Endothelial cell (in vitro differentiated cells): ENCODE results near the gene RAPH1. TPM values are rescaled to one million over a fixed set of nuclear protein-coding genes. Genes with fewer than 3 reads are reported as not detected.
"Not testable (repeated sequence)": the region's sequence is repeated elsewhere in the genome, so short reads cannot be mapped to it uniquely, and the experiment has no call there.

Source experiments
- DNase-seq: peaks from one replicate; pipeline ENCODE4 v3.0.0; 2021; ENCODE audit warnings: low spot score
- H3K27ac Mint-ChIP-seq: one replicate; pipeline ENCODE4 v1.8.0; 2021; ENCODE audit warnings: mixed read lengths, inconsistent platforms; ENCODE audit not compliant: unreplicated experiment
- H3K27me3 Mint-ChIP-seq: one replicate; pipeline ENCODE4 v1.8.0; 2021; ENCODE audit warnings: mild to moderate bottlenecking, moderate library complexity, mixed read lengths, inconsistent platforms; ENCODE audit not compliant: unreplicated experiment
- H3K36me3 Mint-ChIP-seq: one replicate; pipeline ENCODE4 v1.8.0; 2021; ENCODE audit warnings: mild to moderate bottlenecking, low read depth, mixed read lengths, inconsistent platforms; ENCODE audit not compliant: unreplicated experiment
- H3K4me1 Mint-ChIP-seq: one replicate; pipeline ENCODE4 v1.8.0; 2021; ENCODE audit warnings: mild to moderate bottlenecking, mixed read lengths, inconsistent platforms; ENCODE audit not compliant: unreplicated experiment
- H3K4me3 Mint-ChIP-seq: one replicate; pipeline ENCODE4 v1.8.0; 2021; ENCODE audit warnings: mild to moderate bottlenecking, mixed read lengths, inconsistent platforms; ENCODE audit not compliant: unreplicated experiment
- H3K9me3 Mint-ChIP-seq: one replicate; pipeline ENCODE4 v1.8.0; 2021; ENCODE audit warnings: mixed read lengths, inconsistent platforms; ENCODE audit not compliant: unreplicated experiment
- total RNA-seq: library from RNA; stranded (reverse); fragmentation: NEBNext Ultra II Directional; extraction: Animal tissue kit (Norgen Biotek cat#: 25700); gene quantifications from one replicate; pipeline ENCODE4 v1.2.1, GENCODE V29; 2021; ENCODE audit not compliant: unreplicated experiment
- TF ChIP-seq, protein P1 (sequence below): fragments of 200-600 bp; sonication (generic); IDR thresholded peaks from one replicate; pipeline ENCODE4 v1.5.0; 2021; ENCODE audit warnings: antibody characterized with exemption; ENCODE audit not compliant: unreplicated experiment

The RAPH1 gene
- total RNA-seq, 1 donor from 2014 or later, result 74.1 TPM

GRCh38 chr2:203379156-203379555, 155.9 kb downstream of the RAPH1 start:
- DNase-seq, result no peak
- Mint-ChIP-seq H3K4me1 (no peaks in the 10 kb centered on the region), H3K27ac (no peak overlapping the region), H3K27me3 (peaks cover 1% of the 10 kb centered on the region), H3K36me3 (peaks cover 4% of the 10 kb centered on the region), H3K9me3 (no peaks in the 10 kb centered on the region), H3K4me3 (no peak overlapping the region)
- TF ChIP-seq, protein P1, sequence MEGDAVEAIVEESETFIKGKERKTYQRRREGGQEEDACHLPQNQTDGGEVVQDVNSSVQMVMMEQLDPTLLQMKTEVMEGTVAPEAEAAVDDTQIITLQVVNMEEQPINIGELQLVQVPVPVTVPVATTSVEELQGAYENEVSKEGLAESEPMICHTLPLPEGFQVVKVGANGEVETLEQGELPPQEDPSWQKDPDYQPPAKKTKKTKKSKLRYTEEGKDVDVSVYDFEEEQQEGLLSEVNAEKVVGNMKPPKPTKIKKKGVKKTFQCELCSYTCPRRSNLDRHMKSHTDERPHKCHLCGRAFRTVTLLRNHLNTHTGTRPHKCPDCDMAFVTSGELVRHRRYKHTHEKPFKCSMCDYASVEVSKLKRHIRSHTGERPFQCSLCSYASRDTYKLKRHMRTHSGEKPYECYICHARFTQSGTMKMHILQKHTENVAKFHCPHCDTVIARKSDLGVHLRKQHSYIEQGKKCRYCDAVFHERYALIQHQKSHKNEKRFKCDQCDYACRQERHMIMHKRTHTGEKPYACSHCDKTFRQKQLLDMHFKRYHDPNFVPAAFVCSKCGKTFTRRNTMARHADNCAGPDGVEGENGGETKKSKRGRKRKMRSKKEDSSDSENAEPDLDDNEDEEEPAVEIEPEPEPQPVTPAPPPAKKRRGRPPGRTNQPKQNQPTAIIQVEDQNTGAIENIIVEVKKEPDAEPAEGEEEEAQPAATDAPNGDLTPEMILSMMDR, result no peak

DNA sequence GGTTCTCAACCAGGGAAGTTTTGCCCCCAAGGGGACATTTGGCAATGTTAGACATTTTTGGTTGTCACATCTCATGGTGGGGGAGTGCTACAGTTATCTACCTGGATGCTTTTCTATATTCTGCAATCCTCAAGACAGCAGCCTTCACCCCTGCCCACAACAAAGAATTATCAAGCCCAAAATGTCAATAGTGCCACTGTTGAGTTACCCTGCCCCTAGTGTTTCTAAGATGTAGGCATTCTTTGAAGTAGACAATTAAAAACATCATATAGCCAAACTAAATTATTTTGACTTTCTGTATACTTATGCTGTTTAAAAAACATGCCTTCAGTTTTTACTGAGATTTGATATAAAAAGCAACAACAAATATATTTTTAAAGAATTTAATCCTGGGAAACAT, 158.9 kb downstream of the RAPH1 start:
- no peak overlapping the region for H3K4me3 Mint-ChIP-seq
- no peak for DNase-seq
- H3K9me3 Mint-ChIP-seq, result no peaks in the 10 kb centered on the region
- peaks cover 4% of the 10 kb centered on the region for H3K36me3 Mint-ChIP-seq
- no peak overlapping the region for H3K27ac Mint-ChIP-seq
- H3K27me3 Mint-ChIP-seq, result no peaks in the 10 kb centered on the region
- no peaks in the 10 kb centered on the region for H3K4me1 Mint-ChIP-seq
- TF ChIP-seq, protein P1, result no peak

DNA sequence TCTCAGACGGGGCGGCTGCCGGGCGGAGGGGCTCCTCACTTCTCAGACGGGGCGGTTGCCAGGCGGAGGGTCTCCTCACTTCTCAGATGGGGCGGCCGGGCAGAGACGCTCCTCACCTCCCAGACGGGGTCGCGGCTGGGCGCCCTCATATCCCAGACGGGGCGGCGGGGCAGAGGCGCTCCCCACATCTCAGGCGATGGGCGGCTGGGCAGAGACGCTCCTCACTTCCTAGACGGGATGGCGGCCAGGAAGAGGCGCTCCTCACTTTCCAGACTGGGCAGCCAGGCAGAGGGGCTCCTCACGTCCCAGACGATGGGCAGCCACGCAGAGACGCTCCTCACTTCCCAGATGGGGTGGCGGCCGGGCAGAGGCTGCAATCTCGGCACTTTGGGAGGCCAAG, 162.4 kb downstream of the RAPH1 start:
- H3K4me1 Mint-ChIP-seq, H3K36me3 Mint-ChIP-seq: not testable (repeated sequence)

GRCh38 chr2:203366639-203367466, 168.2 kb downstream of the RAPH1 start:
- Mint-ChIP-seq H3K9me3 (no peaks in the 10 kb centered on the region), H3K36me3 (no peaks in the 10 kb centered on the region), H3K27ac (no peak overlapping the region), H3K4me1 (no peaks in the 10 kb centered on the region), H3K27me3 (no peaks in the 10 kb centered on the region), H3K4me3 (no peak overlapping the region)
- TF ChIP-seq, protein P1, result no peak
- DNase-seq, result no peak

More for the DNA sequence above, 162.4 kb downstream of the RAPH1 start:
- not testable (repeated sequence) for H3K27ac Mint-ChIP-seq, H3K9me3 Mint-ChIP-seq, H3K4me3 Mint-ChIP-seq, DNase-seq, H3K27me3 Mint-ChIP-seq

GRCh38 chr2:203361922-203362321, 173.2 kb downstream of the RAPH1 start:
- H3K27ac Mint-ChIP-seq, result no peak overlapping the region
- peaks cover 3% of the 10 kb centered on the region for H3K4me1 Mint-ChIP-seq
- no peaks in the 10 kb centered on the region for H3K27me3 Mint-ChIP-seq
- H3K4me3 Mint-ChIP-seq, result no peak overlapping the region
- TF ChIP-seq, protein P1, result no peak
- H3K36me3 Mint-ChIP-seq, result peaks cover 9% of the 10 kb centered on the region
- no peaks in the 10 kb centered on the region for H3K9me3 Mint-ChIP-seq
- no peak for DNase-seq
